Prostate gland (tissue), 2 donors: ENCODE measurements around the gene CHRD. TPM values are rescaled to one million over a fixed set of nuclear protein-coding genes. Genes with fewer than 3 reads are reported as not detected.

Experiments
- DNase-seq: peaks from one replicate; pipeline ENCODE4 v3.0.0-alpha.2; 2019; ENCODE audit warnings: low spot score
- H3K27ac ChIP-seq, 2 donors: fragments of 200-600 bp; sonication (generic); 2 replicates each; pipeline ENCODE4 v1.5.1; 2017 to 2019
- H3K27me3 ChIP-seq: fragments of 200-600 bp; sonication (generic); replicated peaks from 2 replicates; pipeline ENCODE4 v1.5.1; 2019; ENCODE audit not compliant: insufficient read depth
- H3K36me3 ChIP-seq, 2 donors: fragments of 200-600 bp; sonication (generic); 1 replicate in 1 of 2; 2 replicates in 1 of 2; pipeline versions ENCODE4 v1.5.1 to v1.8.1; 2017 to 2019
- H3K4me1 ChIP-seq: fragments of 200-600 bp; sonication (generic); replicated peaks from 2 replicates; pipeline ENCODE4 v1.5.1; 2019
- H3K4me3 ChIP-seq, 2 donors: fragments of 200-600 bp; sonication (generic); 2 replicates each; pipeline ENCODE4 v1.5.1; 2017 to 2019
- H3K9me3 ChIP-seq: fragments of 200-600 bp; sonication (generic); 2 replicates; pipeline ENCODE4 v1.5.1; 2017
- POLR2A ChIP-seq: fragments of 450-650 bp; IDR thresholded peaks from one replicate; pipeline ENCODE4 v1.6.1; 2016; ENCODE audit warnings: antibody characterized with exemption, mild to moderate bottlenecking
- POLR2AphosphoS5 ChIP-seq: sonication (generic); formaldehyde crosslinking; IDR thresholded peaks from one replicate; pipeline ENCODE4 v1.6.1; 2017; ENCODE audit warnings: antibody characterized with exemption
- WGBS: methylation state at CpG from one replicate; pipeline ENCODE4 v1.1.5; 2018; 5-methylcytosine and 5-hydroxymethylcytosine counted together
- intact Hi-C: fragments of 100-400 bp; cut with DNase I; formaldehyde crosslinking; loops from one replicate; pipeline ENCODE4 v1.14.2; 2022
- total RNA-seq, 2 donors: library from RNA; depleted of rRNA; stranded (reverse); fragments of >200 nt; gene quantifications; one replicate each; pipeline ENCODE4 v1.1.0, GENCODE V29; 2016
- TF ChIP-seq, protein P1 (sequence below), 4 experiments: fragments of 200-600 bp in 2 of 4; fragments of 450-650 bp in 2 of 4; sonication (generic) in 2 of 4; IDR thresholded peaks; 1 replicate in 3 of 4; 2 replicates in 1 of 4; pipeline ENCODE4 v1.5.1; 2016 to 2019; ENCODE audit warnings: antibody characterized with exemption in 4 of 4, mild to moderate bottlenecking in 2 of 4, moderate library complexity in 2 of 4

CHRD gene
- total RNA-seq, 2 donors from 2014 or later, result 2.5 to 8.0 TPM

DNA sequence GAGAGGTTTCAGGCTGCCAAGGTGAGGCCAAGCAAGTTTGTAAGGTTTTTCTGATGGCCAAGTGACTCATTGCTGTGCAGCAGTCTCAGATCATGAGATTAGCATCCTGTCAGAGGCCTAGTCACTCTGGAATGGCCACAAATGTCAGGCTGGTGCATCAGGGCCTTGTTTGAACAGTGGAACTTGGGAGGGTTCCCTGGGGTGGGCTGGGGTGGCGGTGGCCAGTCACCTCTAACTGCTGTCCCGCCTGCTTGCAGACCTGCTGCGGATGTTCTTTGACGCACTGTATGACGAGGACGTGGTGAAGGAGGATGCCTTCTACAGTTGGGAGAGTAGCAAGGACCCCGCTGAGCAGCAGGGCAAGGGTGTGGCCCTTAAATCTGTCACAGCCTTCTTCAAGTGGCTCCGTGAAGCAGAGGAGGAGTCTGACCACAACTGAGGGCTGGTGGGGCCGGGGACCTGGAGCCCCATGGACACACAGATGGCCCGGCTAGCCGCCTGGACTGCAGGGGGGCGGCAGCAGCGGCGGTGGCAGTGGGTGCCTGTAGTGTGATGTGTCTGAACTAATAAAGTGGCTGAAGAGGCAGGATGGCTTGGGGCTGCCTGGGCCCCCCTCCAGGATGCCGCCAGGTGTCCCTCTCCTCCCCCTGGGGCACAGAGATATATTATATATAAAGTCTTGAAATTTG is 45.2 kb upstream of the CHRD start:
- Histone ChIP-seq H3K27me3 (no peaks in the 10 kb centered on the region), H3K4me1 (peaks cover 14% of the 10 kb centered on the region), H3K9me3 (no peaks in the 10 kb centered on the region), H3K4me3 (no peak overlapping the region), H3K36me3 (peaks cover 10 to 28% of the 10 kb centered on the region in 2 donors), H3K27ac (peak overlapping the region; percentile 94 to 97)
- WGBS, result 74% methylated on average over 15 of the region's 15 CpGs
- intact Hi-C loops, result no loop called here
- no peak for DNase-seq
- TF ChIP-seq, protein P1, sequence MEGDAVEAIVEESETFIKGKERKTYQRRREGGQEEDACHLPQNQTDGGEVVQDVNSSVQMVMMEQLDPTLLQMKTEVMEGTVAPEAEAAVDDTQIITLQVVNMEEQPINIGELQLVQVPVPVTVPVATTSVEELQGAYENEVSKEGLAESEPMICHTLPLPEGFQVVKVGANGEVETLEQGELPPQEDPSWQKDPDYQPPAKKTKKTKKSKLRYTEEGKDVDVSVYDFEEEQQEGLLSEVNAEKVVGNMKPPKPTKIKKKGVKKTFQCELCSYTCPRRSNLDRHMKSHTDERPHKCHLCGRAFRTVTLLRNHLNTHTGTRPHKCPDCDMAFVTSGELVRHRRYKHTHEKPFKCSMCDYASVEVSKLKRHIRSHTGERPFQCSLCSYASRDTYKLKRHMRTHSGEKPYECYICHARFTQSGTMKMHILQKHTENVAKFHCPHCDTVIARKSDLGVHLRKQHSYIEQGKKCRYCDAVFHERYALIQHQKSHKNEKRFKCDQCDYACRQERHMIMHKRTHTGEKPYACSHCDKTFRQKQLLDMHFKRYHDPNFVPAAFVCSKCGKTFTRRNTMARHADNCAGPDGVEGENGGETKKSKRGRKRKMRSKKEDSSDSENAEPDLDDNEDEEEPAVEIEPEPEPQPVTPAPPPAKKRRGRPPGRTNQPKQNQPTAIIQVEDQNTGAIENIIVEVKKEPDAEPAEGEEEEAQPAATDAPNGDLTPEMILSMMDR (IDR thresholded peaks at IDR 0.05), result no peak
- TF ChIP-seq POLR2AphosphoS5 (no peak), POLR2A (no peak)

DNA sequence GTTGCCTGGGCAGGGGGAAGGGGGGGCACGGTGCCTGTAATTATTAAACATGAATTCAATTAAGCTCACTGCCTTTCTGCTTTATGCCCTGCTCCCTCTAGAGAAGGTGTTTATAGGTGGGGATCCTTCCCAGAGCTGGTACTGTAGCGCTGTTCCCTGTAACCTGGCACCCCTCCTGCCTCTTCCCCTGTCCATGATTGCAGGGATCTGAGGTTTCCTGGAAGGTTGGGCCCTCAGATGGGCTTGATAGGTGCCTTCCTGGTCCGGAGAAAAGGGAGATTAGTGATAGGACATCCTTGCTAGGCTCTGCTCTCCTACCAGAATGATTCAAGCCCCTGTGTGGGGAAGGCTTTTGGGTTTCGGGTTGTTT is 44.6 kb upstream of the CHRD start:
- H3K36me3 ChIP-seq, result peaks cover 10 to 23% of the 10 kb centered on the region in 2 donors
- intact Hi-C loops, result no loop called here
- peaks cover 14% of the 10 kb centered on the region for H3K4me1 ChIP-seq
- peak; percentile 19 for DNase-seq
- no peaks in the 10 kb centered on the region for H3K27me3 ChIP-seq
- 23% methylated on average over 4 of the region's 4 CpGs for WGBS
- peak overlapping the region in 1 of 2 donors; percentile 78 for H3K4me3 ChIP-seq
- peak overlapping the region; percentile 94 to 97 for H3K27ac ChIP-seq
- TF ChIP-seq POLR2AphosphoS5, result no peak
- TF ChIP-seq, protein P1 (IDR thresholded peaks at IDR 0.05), result no peak
- no peaks in the 10 kb centered on the region for H3K9me3 ChIP-seq

DNA sequence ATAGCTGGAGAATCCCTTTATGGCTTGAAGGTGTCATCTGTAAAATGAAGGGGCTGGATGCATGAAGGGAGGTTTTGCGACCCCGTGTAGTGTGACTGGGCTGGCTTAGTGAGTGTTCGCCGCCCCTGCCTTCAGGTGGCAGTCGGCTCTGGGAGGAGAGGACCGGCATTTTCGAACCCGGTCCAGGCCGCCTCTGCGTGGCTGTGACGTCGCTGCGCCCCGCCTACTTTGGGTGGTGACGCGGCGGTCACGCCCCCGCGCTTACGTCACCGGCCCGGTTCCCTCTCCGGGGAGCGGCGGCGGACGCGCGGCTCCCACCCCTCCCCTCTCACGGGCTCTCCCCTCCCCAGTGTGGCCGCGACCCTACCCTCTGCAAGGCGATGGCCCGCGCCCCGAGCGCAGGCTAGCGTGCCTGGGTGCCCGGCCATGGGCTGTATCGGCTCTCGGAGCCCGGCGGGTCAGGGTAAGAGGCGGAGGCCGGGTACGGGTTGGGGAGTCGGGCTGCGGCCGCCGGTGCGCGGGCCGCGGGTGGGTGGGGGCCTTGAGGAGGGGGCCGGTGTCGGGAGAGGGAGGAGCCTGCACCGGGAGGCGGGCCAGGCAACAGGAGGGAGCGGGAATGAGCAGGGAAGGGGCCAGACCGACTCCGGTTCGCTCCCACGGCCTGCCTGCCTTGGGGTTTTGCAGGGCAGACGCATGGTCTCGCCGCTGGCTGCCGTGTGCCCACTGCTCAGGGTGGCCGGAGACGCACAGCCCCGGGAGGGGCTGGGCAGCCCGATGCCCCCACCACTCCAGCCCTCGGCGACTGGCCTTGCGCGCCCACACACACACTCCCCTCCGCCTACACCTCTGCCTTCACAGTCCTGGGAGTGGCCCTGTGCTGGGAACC is 44.0 kb upstream of the CHRD start:
- Histone ChIP-seq H3K27ac (peak overlapping the region; percentile 94 to 97), H3K36me3 (peaks cover 10 to 23% of the 10 kb centered on the region in 2 donors), H3K9me3 (no peaks in the 10 kb centered on the region), H3K4me3 (peak overlapping the region; percentile 51 to 78), H3K4me1 (peaks cover 14% of the 10 kb centered on the region), H3K27me3 (no peaks in the 10 kb centered on the region)
- TF ChIP-seq POLR2AphosphoS5, result peak; percentile 92
- peak; percentile 89 for TF ChIP-seq POLR2A
- TF ChIP-seq, protein P1 (IDR thresholded peaks at IDR 0.05), result no peak
- peak; percentile 86 for DNase-seq
- intact Hi-C loops, result no loop called here
- WGBS, result under 1% methylated on average over 72 of the region's 77 CpGs

DNA sequence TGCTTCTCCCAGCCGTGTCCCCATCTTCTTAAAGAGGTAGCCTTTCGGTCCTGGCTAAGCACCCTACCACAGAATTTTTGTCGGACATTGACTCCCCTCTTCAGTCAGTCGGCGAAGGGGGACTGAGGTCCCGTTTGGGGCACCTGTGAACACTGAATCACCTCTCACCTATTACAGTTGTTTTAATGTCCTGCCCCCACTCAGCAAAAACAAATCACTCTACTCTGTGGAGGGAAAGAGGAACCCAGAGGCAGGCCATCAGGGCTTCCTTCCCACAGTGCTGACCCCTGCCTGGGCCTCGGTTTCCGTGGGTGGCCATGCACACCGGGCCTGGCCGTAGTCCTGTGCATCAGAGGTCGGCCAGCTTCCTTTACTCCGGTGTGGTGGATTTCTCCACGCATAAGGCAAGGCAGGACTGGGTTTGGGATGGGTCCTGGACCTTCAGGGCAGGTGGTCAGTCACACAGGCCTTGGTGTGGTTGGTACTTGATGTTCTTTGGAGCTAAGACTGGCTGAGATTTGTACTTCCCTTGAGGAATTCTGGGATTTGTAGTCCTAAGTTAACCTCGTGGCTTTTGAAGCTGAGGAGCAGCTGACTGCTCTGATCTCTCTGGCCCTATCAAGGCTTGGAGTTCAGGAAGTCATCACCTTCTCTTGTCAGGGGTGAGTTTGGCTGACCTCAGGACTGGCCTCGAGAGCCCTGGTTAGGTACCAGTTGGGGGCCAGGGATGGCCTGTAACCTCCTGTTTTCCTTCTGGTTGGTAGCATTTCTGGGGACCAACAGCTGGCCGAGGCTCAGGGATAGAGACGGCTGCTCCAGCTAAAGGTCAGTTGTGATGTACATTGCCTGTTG is 43.1 kb upstream of the CHRD start:
- peaks cover 14% of the 10 kb centered on the region for H3K4me1 ChIP-seq
- H3K27ac ChIP-seq, result peak overlapping the region; percentile 94 to 97
- intact Hi-C loops, result no loop called here
- H3K36me3 ChIP-seq, result peaks cover 4 to 14% of the 10 kb centered on the region in 2 donors
- no peaks in the 10 kb centered on the region for H3K9me3 ChIP-seq
- peak overlapping the region; percentile 51 to 78 for H3K4me3 ChIP-seq
- no peaks in the 10 kb centered on the region for H3K27me3 ChIP-seq
- 20% methylated on average over 16 of the region's 17 CpGs for WGBS
- TF ChIP-seq, protein P1 (IDR thresholded peaks at IDR 0.05), result no peak
- TF ChIP-seq POLR2A, result peak; percentile 10
- peak; percentile 47 for TF ChIP-seq POLR2AphosphoS5
- DNase-seq, result peak; percentile 21
